Activated T-helper 1 cell treated with anti-CD3 and anti-CD28 coated beads, Interleukin-12 subunit alpha, Interleukin-12 subunit beta, Interleukin-2, Interleukin-4 antibody, amounts not matched to agents 30 ng/mL and 10 ng/mL and 1 ng/mL, durations not matched to agents 14 hours and 24 hours and 36 hours (primary cell): ENCODE results near the gene ZNF423. TPM values are rescaled to one million over a fixed set of nuclear protein-coding genes. Genes with fewer than 3 reads are reported as not detected.

ENCODE experiments used
- DNase-seq: peaks from one replicate; pipeline ENCODE4 v3.0.0; 2021; ENCODE audit warnings: low spot score
- H3K27ac Mint-ChIP-seq: one replicate; pipeline ENCODE4 v1.8.0; 2021; ENCODE audit warnings: mild to moderate bottlenecking, mixed read lengths
- H3K27me3 Mint-ChIP-seq: one replicate; pipeline ENCODE4 v1.8.0; 2022; ENCODE audit warnings: mild to moderate bottlenecking, moderate library complexity, mixed read lengths; ENCODE audit not compliant: insufficient read depth
- H3K36me3 Mint-ChIP-seq: one replicate; pipeline ENCODE4 v1.8.0; 2021; ENCODE audit warnings: low read depth, mixed read lengths
- H3K4me1 Mint-ChIP-seq: one replicate; pipeline ENCODE4 v1.8.0; 2021; ENCODE audit warnings: low read depth, mixed read lengths
- H3K4me3 Mint-ChIP-seq: one replicate; pipeline ENCODE4 v1.8.0; 2021; ENCODE audit warnings: mild to moderate bottlenecking, moderate library complexity, mixed read lengths
- H3K9me3 Mint-ChIP-seq: one replicate; pipeline ENCODE4 v1.8.0; 2021; ENCODE audit warnings: mixed read lengths
- intact Hi-C: fragments of 100-400 bp; cut with micrococcal nuclease; formaldehyde crosslinking; loops from one replicate; pipeline ENCODE4 v1.15.1; 2024
- total RNA-seq: library from RNA; stranded (reverse); gene quantifications from 2 replicates; pipeline ENCODE4 v1.2.3, GENCODE V29; 2022

Gene ZNF423
- total RNA-seq, 1 donor from 2014 or later, result not detected

GRCh38 chr16:49836218-49836617 is 19.7 kb downstream of the ZNF423 start:
- no peaks in the 10 kb centered on the region for H3K36me3 Mint-ChIP-seq
- intact Hi-C loops, result no loop called here

GRCh38 chr16:49835161-49835777 is 20.6 kb downstream of the ZNF423 start:
- intact Hi-C loops, result no loop called here
- H3K36me3 Mint-ChIP-seq, result no peaks in the 10 kb centered on the region
- peaks cover 13% of the 10 kb centered on the region for H3K27me3 Mint-ChIP-seq
- no peaks in the 10 kb centered on the region for H3K9me3 Mint-ChIP-seq
- H3K4me1 Mint-ChIP-seq, result no peaks in the 10 kb centered on the region
- H3K27ac Mint-ChIP-seq, result no peak overlapping the region
- H3K4me3 Mint-ChIP-seq, result no peak overlapping the region
- DNase-seq, result no peak

More at GRCh38 chr16:49836218-49836617, 19.7 kb downstream of the ZNF423 start:
- Mint-ChIP-seq H3K4me3 (no peak overlapping the region), H3K27me3 (peaks cover 13% of the 10 kb centered on the region), H3K27ac (no peak overlapping the region), H3K4me1 (no peaks in the 10 kb centered on the region), H3K9me3 (no peaks in the 10 kb centered on the region)
- no peak for DNase-seq

GRCh38 chr16:49834531-49835151 is 21.3 kb downstream of the ZNF423 start:
- peaks cover 10% of the 10 kb centered on the region for H3K27me3 Mint-ChIP-seq
- no peak overlapping the region for H3K4me3 Mint-ChIP-seq
- no peaks in the 10 kb centered on the region for H3K36me3 Mint-ChIP-seq
- no peak for DNase-seq
- H3K4me1 Mint-ChIP-seq, result no peaks in the 10 kb centered on the region
- intact Hi-C loops, result no loop called here
- H3K9me3 Mint-ChIP-seq, result no peaks in the 10 kb centered on the region
- no peak overlapping the region for H3K27ac Mint-ChIP-seq

GRCh38 chr16:49833796-49834530 is 21.9 kb downstream of the ZNF423 start:
- Mint-ChIP-seq H3K36me3 (no peaks in the 10 kb centered on the region), H3K4me1 (no peaks in the 10 kb centered on the region), H3K9me3 (no peaks in the 10 kb centered on the region), H3K27me3 (peaks cover 10% of the 10 kb centered on the region), H3K27ac (no peak overlapping the region), H3K4me3 (no peak overlapping the region)
- intact Hi-C loops, result no loop called here
- DNase-seq, result no peak

- Mint-ChIP-seq H3K9me3 (no peaks in the 10 kb centered on the region), H3K4me1 (no peaks in the 10 kb centered on the region), H3K27ac (no peak overlapping the region), H3K4me3 (no peak overlapping the region), H3K27me3 (peaks cover 8% of the 10 kb centered on the region), H3K36me3 (no peaks in the 10 kb centered on the region)
- no peak for DNase-seq
- intact Hi-C loops, result no loop called here
These were observed 22.8 kb downstream of the ZNF423 start for GRCh38 chr16:49833085-49833484.

- no peak for DNase-seq
- Mint-ChIP-seq H3K27me3 (peaks cover 1% of the 10 kb centered on the region), H3K36me3 (no peaks in the 10 kb centered on the region), H3K9me3 (no peaks in the 10 kb centered on the region), H3K27ac (no peak overlapping the region), H3K4me3 (no peak overlapping the region), H3K4me1 (no peaks in the 10 kb centered on the region)
- intact Hi-C loops, result no loop called here
These were observed 23.7 kb downstream of the ZNF423 start for GRCh38 chr16:49832177-49832576.

- Mint-ChIP-seq H3K36me3 (no peaks in the 10 kb centered on the region), H3K9me3 (no peaks in the 10 kb centered on the region), H3K27ac (no peak overlapping the region), H3K4me3 (no peak overlapping the region), H3K4me1 (no peaks in the 10 kb centered on the region), H3K27me3 (peaks cover 4% of the 10 kb centered on the region)
- no peak for DNase-seq
- intact Hi-C loops, result no loop called here
These were observed 25.0 kb downstream of the ZNF423 start for GRCh38 chr16:49830873-49831272.

GRCh38 chr16:49828533-49829267 is 27.2 kb downstream of the ZNF423 start:
- H3K27ac Mint-ChIP-seq, result no peak overlapping the region
- H3K9me3 Mint-ChIP-seq, result no peaks in the 10 kb centered on the region
- H3K4me3 Mint-ChIP-seq, result no peak overlapping the region
- peaks cover 4% of the 10 kb centered on the region for H3K27me3 Mint-ChIP-seq
- no peaks in the 10 kb centered on the region for H3K4me1 Mint-ChIP-seq
- DNase-seq, result no peak
- H3K36me3 Mint-ChIP-seq, result no peaks in the 10 kb centered on the region
- intact Hi-C loops, result no loop called here

GRCh38 chr16:49827805-49828438 is 28.0 kb downstream of the ZNF423 start:
- no peak overlapping the region for H3K27ac Mint-ChIP-seq
- no peaks in the 10 kb centered on the region for H3K9me3 Mint-ChIP-seq
- H3K4me1 Mint-ChIP-seq, result no peaks in the 10 kb centered on the region
- H3K4me3 Mint-ChIP-seq, result no peak overlapping the region
- DNase-seq, result no peak
- peaks cover 4% of the 10 kb centered on the region for H3K27me3 Mint-ChIP-seq
- intact Hi-C loops, result no loop called here
- no peaks in the 10 kb centered on the region for H3K36me3 Mint-ChIP-seq

- H3K9me3 Mint-ChIP-seq, result no peaks in the 10 kb centered on the region
- H3K36me3 Mint-ChIP-seq, result no peaks in the 10 kb centered on the region
- DNase-seq, result no peak
- intact Hi-C loops, result no loop called here
- no peak overlapping the region for H3K27ac Mint-ChIP-seq
- no peaks in the 10 kb centered on the region for H3K4me1 Mint-ChIP-seq
- peaks cover 4% of the 10 kb centered on the region for H3K27me3 Mint-ChIP-seq
- H3K4me3 Mint-ChIP-seq, result no peak overlapping the region
These were observed 29.4 kb downstream of the ZNF423 start for GRCh38 chr16:49826515-49826914.

GRCh38 chr16:49825041-49825440 is 30.9 kb downstream of the ZNF423 start:
- Mint-ChIP-seq H3K27me3 (peaks cover 4% of the 10 kb centered on the region), H3K4me1 (no peaks in the 10 kb centered on the region), H3K4me3 (no peak overlapping the region), H3K27ac (no peak overlapping the region), H3K9me3 (no peaks in the 10 kb centered on the region), H3K36me3 (no peaks in the 10 kb centered on the region)
- intact Hi-C loops, result no loop called here
- DNase-seq, result no peak

GRCh38 chr16:49824593-49824992 is 31.3 kb downstream of the ZNF423 start:
- intact Hi-C loops, result no loop called here
- H3K4me3 Mint-ChIP-seq, result no peak overlapping the region
- no peaks in the 10 kb centered on the region for H3K4me1 Mint-ChIP-seq
- H3K36me3 Mint-ChIP-seq, result no peaks in the 10 kb centered on the region
- no peak overlapping the region for H3K27ac Mint-ChIP-seq
- DNase-seq, result no peak
- H3K9me3 Mint-ChIP-seq, result no peaks in the 10 kb centered on the region
- peaks cover 4% of the 10 kb centered on the region for H3K27me3 Mint-ChIP-seq
